Measurements from ENCODE around the gene IPCEF1.
"Not testable (repeated sequence)": the region's sequence is repeated elsewhere in the genome, so short reads cannot be mapped to it uniquely, and the experiment has no call there.

IPCEF1 gene

DNA sequence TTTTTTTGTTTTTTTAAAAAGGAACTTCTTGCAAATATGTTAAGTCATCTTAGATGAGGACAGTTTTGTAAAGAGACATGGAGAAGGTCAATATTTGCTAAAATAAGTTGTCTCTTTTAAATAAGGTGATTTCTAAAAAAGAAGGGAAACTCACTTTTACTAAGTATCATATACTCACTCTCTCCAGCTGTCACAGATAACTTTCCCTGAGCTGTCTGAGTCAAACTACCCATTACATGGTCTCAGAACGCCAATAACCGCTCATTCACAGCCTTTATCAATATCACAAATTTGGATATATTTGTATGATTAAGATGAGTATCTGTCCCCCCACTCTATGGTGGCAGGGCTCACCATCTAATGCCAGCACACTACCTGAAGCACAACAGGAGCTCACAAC, 47.6 kb downstream of the IPCEF1 start:
- Histone ChIP-seq H3K27ac (no peak overlapping the region), H3K9me3 (ENCODE audit: severe bottlenecking) (no peaks in the 10 kb centered on the region)
- TF ChIP-seq, protein P1, sequence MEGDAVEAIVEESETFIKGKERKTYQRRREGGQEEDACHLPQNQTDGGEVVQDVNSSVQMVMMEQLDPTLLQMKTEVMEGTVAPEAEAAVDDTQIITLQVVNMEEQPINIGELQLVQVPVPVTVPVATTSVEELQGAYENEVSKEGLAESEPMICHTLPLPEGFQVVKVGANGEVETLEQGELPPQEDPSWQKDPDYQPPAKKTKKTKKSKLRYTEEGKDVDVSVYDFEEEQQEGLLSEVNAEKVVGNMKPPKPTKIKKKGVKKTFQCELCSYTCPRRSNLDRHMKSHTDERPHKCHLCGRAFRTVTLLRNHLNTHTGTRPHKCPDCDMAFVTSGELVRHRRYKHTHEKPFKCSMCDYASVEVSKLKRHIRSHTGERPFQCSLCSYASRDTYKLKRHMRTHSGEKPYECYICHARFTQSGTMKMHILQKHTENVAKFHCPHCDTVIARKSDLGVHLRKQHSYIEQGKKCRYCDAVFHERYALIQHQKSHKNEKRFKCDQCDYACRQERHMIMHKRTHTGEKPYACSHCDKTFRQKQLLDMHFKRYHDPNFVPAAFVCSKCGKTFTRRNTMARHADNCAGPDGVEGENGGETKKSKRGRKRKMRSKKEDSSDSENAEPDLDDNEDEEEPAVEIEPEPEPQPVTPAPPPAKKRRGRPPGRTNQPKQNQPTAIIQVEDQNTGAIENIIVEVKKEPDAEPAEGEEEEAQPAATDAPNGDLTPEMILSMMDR (IDR thresholded peaks at IDR 0.05; ENCODE audit: low read depth, low read length): no peak

DNA sequence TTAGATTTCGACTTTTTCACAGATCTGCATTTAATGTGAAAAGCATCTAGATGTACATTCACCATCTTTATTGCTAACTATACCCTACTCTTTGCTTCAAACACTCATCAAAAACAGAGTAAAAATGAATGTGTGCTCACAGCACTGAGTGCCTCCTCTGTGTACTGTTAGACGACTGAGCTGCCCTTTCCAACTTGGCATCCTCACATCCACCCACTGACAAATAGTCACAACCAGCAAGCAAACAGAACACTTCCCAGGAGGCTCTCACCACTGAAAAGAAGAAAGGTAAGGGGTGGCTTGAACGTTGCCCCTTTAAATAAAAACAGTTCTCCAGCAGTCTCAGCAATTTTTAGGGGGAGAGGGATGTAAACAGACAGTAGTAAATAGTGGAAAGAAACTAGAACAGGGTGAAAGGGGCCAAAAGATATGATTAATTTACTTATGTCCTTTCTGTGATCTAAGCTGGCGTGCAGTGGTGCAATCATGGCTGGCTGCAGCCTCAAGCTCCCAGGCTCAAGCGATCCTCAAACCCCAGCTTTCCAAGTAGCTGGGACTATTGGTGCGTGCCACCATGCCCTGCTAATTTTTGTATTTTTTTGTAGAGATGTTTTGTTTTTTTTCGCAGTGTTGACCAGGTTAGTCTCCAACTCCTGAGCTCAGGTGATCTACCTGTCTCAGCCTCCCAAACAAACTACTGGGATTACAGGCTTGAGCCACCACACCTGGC, 48.7 kb downstream of the IPCEF1 start:
- no peak overlapping the region for H3K4me3 ChIP-seq (ENCODE audit: low read depth, low read length)
- H3K27me3 ChIP-seq (ENCODE audit: insufficient read depth, low read depth, severe bottlenecking): no peaks in the 10 kb centered on the region
- H3K36me3 ChIP-seq: no peaks in the 10 kb centered on the region
- H3K9me3 ChIP-seq (ENCODE audit: severe bottlenecking): no peaks in the 10 kb centered on the region
- TF ChIP-seq, protein P1 (IDR thresholded peaks at IDR 0.05; ENCODE audit: low read depth, low read length): no peak
- no peak overlapping the region for H3K27ac ChIP-seq
- no peak for DNase-seq

More for the DNA sequence above, 47.6 kb downstream of the IPCEF1 start:
- Histone ChIP-seq H3K4me3 (ENCODE audit: low read depth, low read length) (no peak overlapping the region), H3K36me3 (no peaks in the 10 kb centered on the region), H3K27me3 (ENCODE audit: insufficient read depth, low read depth, severe bottlenecking) (no peaks in the 10 kb centered on the region)
- no peak for DNase-seq

DNA sequence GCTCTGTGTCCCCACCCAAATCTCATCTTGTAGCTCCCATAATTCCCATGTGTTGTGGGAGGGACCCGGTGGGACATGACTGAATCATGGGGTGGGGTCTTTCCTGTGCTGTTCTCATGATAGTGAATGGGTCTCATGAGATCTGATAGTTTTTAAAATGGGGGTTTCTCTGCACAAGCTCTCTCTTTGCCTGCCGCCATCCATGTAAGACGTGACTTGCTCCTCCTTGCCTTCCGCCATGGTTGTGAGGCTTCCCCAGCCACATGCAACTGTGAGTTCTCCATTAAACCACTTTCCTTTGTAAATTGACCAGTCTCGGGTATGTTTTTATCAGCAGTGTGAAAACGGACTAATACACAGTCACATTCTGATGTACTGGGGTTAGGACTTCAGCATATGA, 49.5 kb downstream of the IPCEF1 start:
- H3K4me3 ChIP-seq (ENCODE audit: low read depth, low read length); H3K27me3 ChIP-seq (ENCODE audit: insufficient read depth, low read depth, severe bottlenecking); DNase-seq; H3K27ac ChIP-seq; H3K36me3 ChIP-seq; H3K9me3 ChIP-seq (ENCODE audit: severe bottlenecking): not testable (repeated sequence)

DNA sequence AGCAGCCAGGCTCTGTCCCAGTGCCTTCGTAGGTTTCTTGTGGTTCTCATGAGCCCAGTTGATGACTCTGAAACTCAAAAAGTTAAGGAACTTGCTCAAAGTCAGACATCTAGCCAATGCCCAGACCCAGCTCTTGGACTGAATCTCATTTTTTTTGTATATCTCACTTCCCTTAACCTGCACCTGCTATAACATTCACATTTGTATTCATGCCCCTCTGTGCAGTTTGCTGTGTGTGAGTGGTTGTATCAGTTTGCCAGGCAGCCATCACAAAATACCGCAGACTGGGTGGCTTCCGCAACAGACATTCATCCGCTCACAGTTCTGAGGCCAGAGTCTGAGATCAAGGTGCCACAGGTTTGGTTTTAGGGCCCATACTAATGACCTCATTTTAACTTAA, 49.9 kb downstream of the IPCEF1 start:
- no peak for DNase-seq
- Histone ChIP-seq H3K27ac (no peak overlapping the region), H3K36me3 (no peaks in the 10 kb centered on the region), H3K27me3 (ENCODE audit: insufficient read depth, low read depth, severe bottlenecking) (no peaks in the 10 kb centered on the region), H3K9me3 (ENCODE audit: severe bottlenecking) (no peaks in the 10 kb centered on the region), H3K4me3 (ENCODE audit: low read depth, low read length) (no peak overlapping the region)
- TF ChIP-seq, protein P1 (IDR thresholded peaks at IDR 0.05; ENCODE audit: low read depth, low read length): no peak

DNA sequence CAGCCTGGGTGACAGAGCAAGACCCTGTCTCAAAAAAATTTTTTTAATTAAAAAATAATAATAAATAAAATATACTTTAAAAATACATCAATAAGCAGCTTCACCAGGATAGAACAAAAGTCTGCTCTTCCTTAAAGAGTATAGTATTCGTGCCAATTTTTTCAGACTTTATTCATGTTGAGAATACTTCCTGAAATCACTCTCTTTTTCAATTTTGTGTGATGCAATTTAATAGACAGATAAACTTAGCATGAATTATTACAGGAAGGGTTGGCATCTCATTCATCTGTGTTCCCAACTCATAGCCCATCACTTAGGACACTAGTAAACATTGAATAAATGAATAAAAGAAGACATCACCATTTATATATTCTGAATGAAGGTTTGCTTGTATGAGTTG, 52.4 kb downstream of the IPCEF1 start:
- no peaks in the 10 kb centered on the region for H3K9me3 ChIP-seq (ENCODE audit: severe bottlenecking)
- no peak overlapping the region for H3K4me3 ChIP-seq (ENCODE audit: low read depth, low read length)
- DNase-seq: no peak
- TF ChIP-seq, protein P1 (IDR thresholded peaks at IDR 0.05; ENCODE audit: low read depth, low read length): no peak
- H3K27me3 ChIP-seq (ENCODE audit: insufficient read depth, low read depth, severe bottlenecking): no peaks in the 10 kb centered on the region
- H3K27ac ChIP-seq: no peak overlapping the region
- H3K36me3 ChIP-seq: no peaks in the 10 kb centered on the region

DNA sequence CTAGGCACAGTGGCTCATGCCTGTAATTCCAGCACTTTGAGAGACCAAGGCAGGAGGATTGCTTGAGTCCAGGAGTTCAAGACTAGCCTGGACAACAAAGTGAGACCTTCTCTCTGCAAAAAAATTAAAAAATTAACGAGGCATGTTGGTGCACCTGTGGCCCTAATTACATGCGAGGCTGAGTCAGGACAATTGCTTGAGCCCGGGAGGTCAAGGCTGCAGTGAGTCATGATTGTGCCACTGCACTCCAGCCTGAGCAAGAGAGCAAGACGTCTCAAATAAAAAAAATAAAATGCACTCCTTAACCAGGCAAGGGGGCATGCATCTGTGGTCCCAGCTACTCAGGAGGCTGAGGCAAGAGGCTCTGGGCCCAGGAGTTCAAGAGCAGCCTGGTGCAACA, 53.0 kb downstream of the IPCEF1 start:
- not testable (repeated sequence) for DNase-seq

More for the DNA sequence above, 53.0 kb downstream of the IPCEF1 start:
- not testable (repeated sequence) for H3K9me3 ChIP-seq (ENCODE audit: severe bottlenecking); H3K4me3 ChIP-seq (ENCODE audit: low read depth, low read length); H3K36me3 ChIP-seq; H3K27ac ChIP-seq; H3K27me3 ChIP-seq (ENCODE audit: insufficient read depth, low read depth, severe bottlenecking)
